DMS53 treated with DMSO at 0.1 percent for 48 hours (cell line): ENCODE measurements around the gene ABHD2.
"Not testable (repeated sequence)": the region's sequence is repeated elsewhere in the genome, so short reads cannot be mapped to it uniquely, and the experiment has no call there.

Experiments
- DNase-seq: peaks from one replicate; lab custom pipeline; 2025; ENCODE audit not compliant: unreplicated experiment; lab: John Stamatoyannopoulos, UW

Gene ABHD2

DNA sequence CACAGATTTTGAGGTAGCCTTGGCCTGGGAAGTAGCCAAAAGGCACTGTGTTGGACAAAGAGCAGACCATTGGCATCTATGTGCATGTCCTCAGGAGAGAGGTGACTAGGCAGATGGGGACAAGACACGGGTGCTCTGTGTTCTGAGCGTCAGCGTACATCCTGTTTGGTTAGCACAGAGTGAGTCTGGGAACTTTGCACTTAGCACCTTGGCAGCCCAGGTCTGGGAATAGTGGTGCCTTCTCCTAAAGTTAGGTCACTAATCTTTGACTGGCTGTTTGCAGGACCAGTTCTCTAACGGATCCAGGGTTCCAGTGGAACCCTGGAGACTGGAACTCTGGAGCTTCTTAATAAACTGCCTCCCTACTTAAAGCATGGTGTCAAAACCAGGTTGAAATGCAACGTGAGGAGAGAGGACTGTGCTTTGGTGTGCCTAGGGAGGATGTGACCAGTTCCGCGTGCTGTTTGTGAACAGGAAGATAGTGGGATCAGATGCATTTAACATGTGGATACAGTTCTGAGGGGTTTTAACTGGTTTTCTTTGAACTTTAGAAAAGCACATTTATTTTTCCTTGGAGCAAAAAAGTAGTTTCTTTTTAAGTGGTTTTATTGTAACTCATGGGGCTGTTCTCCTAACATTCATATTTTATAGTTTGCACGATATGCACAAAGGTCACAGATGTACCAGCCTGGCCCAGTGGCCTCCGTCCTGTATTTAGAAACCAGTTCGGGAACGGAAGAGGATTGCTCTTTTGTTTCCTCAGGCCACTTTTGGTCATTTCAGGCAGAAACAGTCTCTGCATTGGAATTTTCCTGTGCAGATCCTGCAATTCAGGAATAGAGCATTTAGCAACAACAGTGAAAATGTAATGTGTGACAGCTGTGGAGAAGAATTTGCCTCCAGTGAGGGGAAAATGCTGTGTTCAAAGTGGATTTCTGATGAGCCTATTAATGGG is 48.8 kb downstream of the ABHD2 start:
- DNase-seq, result no peak

DNA sequence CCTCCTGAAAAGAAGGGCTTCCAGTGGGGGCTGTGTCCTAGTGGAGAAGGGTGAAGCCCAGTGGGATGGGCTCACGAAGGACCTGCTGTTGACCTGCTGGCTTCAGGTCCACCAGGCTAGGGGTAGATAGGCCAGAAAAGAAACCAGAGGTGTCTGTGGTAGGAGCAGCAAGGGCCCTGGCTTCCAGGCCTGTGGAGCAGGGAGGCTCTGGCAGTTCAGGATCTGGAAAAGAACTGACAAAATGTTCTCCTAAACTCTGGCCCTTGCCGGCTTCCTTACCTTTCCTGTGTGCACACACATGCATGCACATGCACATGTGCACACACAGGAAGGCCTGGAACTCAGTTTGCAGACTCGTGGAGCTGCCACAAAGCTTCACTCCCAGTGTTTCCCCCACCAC is 49.7 kb downstream of the ABHD2 start:
- no peak for DNase-seq

DNA sequence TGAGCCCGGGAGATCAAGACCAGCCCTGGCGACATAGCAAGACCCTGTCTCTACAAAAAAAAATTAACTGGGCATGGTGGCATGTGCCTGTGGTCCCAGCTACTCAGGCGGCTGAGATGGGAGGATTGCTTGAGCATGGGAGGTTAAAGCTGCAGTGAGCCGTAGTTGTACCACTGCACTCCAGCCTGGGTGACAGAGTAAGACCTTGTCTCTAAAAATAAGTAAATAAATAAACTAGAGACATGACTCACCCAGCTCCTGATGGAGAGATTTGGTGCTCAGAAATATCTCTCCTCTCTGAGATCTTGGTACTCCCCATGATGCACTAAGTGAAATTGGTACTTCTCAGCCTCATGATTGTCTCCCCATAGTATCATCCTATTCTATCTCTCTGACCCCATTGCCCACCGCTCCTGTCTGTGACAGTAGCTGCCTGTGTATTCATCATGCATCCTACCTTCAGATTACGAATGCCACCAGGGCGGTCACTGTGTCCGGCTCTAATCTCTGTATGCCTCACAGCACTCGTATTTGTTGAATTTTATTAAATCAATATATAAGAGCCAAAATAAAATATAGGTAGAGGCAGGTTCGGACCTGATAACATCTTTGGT is 50.9 kb downstream of the ABHD2 start:
- no peak for DNase-seq

GRCh38 chr15:89139613-89140499 is 51.6 kb downstream of the ABHD2 start:
- no peak for DNase-seq

GRCh38 chr15:89140595-89140994 is 52.3 kb downstream of the ABHD2 start:
- no peak for DNase-seq

GRCh38 chr15:89141159-89141558 is 52.9 kb downstream of the ABHD2 start:
- not testable (repeated sequence) for DNase-seq

DNA sequence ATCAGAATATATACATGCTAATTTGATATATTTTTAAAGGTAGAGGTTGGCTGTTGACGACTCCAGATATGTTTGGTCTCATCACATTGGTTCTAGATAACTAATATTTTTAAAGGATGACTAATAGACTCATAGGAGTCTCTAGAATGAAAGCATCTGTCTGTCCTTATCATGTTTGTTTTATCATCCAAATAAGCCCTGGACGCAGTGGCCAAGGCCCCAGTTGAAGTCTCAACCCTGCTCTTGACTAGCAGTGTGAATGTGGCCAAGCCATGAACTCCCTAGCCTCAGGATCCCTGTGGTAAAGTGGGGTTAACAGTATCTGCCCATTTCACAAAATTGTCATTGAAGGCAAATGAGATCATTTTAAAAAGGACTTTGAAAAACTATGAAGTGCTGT is 53.6 kb downstream of the ABHD2 start:
- no peak for DNase-seq

- no peak for DNase-seq
Measured at GRCh38 chr15:89142423-89142822, 54.2 kb downstream of the ABHD2 start.

GRCh38 chr15:89143503-89144162 is 55.4 kb downstream of the ABHD2 start:
- DNase-seq, result no peak

- DNase-seq, result no peak
Measured at GRCh38 chr15:89144491-89144890, 56.2 kb downstream of the ABHD2 start.

DNA sequence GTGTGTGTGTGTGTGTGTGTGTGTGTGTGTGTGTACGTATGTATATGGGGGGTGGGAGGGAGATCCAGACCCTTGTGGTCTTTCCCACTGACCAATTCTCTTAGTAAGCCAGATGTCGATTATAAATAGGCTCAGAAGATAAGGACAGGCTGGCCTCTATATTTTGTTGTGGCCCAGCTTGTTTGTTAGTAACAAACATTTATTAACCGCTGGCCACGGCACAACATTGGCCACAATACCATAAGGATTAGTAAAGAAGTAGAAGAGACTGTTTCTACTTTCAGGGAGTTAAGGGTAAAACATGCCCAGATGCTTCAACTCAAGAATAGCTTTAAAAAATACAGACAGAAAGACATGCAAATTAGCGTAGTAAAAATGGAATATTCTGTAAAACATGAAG is 58.1 kb downstream of the ABHD2 start:
- DNase-seq, result no peak

DNA sequence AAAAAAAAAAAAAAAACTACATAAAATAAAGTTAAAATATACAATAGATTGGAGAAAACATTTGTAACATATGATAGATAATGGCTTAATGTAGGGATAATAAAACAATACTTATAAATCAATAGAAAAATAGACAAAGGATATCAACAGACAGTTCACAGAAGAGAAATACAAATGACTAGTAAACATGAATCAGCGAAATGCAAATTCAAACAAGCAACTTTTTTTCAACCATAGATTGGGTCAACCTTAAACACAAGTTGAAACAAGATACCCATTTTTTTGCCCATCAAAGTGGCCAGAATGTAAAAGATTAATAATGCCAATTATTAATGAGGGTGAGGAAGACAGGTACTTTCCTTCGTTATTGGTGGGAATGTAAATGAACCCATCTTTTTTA is 59.9 kb downstream of the ABHD2 start:
- no peak for DNase-seq

GRCh38 chr15:89149501-89150101 is 61.3 kb downstream of the ABHD2 start:
- no peak for DNase-seq

GRCh38 chr15:89150287-89150686 is 62.0 kb downstream of the ABHD2 start:
- peak; percentile 55 for DNase-seq

DNA sequence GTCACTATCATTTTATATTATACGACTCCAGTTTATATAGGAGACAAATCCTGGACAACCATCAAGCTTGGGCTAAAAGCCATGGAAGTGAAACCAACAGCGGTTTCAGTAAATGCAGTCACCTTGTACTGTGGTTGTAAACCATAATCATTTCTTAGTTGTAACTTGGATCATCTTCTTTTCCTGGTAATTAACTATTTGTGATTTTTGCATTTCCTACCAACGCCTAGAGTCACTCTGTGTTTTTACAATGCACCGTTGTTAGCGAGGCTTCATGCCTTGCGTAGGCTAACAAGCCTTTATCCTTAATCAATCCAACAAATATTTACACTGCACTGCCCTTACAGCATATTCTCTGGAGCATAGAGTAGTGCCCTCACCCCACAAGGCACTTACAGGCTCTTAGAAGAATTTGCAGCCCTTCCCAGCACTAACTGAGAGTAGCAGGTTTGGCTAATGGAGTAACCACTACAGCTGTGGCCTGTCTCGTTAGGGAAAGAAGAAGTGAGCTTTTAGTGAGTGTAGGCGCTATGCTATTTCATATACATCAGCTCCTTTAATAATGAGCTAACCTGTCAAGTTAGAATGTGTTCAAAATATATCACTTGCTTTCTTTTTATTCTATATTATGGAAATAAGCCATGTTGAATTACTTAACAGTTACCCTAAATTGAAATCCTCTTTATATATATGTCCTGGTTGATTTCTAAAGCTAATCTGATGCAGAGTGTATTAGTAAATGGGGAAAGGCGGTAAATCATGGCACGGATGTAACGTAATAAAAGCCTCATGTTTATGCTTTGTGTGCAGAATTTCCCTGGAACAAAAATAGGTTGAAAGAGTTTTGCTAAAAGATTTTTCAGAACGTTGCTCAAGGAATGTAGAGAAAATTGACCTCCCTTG is 62.8 kb downstream of the ABHD2 start:
- peak; percentile 69 for DNase-seq

DNA sequence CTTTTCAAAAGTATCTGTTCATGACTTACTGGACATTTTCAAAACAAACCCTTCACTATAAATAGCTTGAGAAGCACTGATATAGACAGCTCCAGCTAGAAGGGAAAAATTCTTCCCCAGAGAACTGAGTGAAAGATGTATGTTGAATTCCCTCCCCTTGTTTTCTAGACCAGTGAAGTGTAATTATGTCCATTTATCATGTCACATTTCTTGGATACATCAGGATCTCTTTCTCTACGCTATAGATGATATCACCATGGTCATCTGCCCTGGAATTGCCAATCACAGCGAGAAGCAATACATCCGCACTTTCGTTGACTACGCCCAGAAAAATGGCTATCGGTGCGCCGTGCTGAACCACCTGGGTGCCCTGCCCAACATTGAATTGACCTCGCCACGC is 66.9 kb downstream of the ABHD2 start:
- no peak for DNase-seq

- no peak for DNase-seq
Measured at GRCh38 chr15:89155656-89156055, 67.4 kb downstream of the ABHD2 start.

DNA sequence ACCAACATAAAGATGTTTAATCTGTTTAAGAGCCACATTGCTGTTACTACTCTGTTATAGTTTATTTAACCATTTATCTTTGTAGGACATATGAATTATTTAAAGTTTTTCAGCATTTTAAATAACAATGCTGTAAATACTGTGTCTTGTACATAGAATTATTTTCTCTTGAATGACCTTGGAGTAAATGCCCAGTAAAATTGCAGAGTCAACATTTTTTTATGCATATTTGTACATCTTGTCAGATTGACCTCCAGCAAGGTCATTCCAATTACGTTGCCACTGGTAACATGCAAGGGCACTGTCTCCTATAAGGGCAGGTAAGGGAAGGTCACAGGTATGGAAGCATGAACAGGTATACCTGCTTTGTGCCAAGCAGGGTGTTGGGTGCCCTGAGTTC is 68.8 kb downstream of the ABHD2 start:
- DNase-seq, result no peak

- no peak for DNase-seq
Measured at GRCh38 chr15:89157918-89158564, 69.8 kb downstream of the ABHD2 start.
